Gastrocnemius medialis (tissue), 4 donors: Measurements from ENCODE around the gene PSKH1. TPM values are rescaled to one million over a fixed set of nuclear protein-coding genes. Genes with fewer than 3 reads are reported as not detected.

ENCODE experiments used
- ATAC-seq, 2 donors: fragments of 150-250 bp; one replicate each; pipeline ENCODE4 v1.9.1; 2016
- DNase-seq, 2 donors: peaks; one replicate each; pipeline ENCODE4 v3.0.0-alpha.2; 2019
- H3K27ac ChIP-seq, 4 donors: fragments of 200-600 bp; sonication (generic); 1 replicate in 1 of 4; 2 replicates in 3 of 4; pipeline ENCODE4 v1.5.1; 2016 to 2018; ENCODE audit warnings: mild to moderate bottlenecking in 2 of 4, moderate library complexity in 1 of 4
- H3K27me3 ChIP-seq, 3 donors: fragments of 200-600 bp; sonication (generic) in 2 of 3; 1 replicate in 1 of 3; 2 replicates in 2 of 3; pipeline versions ENCODE4 v1.5.1 to v1.6.0; 2016 to 2019; ENCODE audit warnings: mild to moderate bottlenecking in 1 of 3, moderate library complexity in 1 of 3
- H3K36me3 ChIP-seq, 2 donors: fragments of 200-600 bp; sonication (generic) in 1 of 2; one replicate each; pipeline ENCODE4 v1.5.1; 2017 to 2018
- H3K4me1 ChIP-seq, 2 donors: fragments of 200-600 bp; sonication (generic) in 1 of 2; one replicate each; pipeline ENCODE4 v1.5.1; 2016 to 2017; ENCODE audit warnings: mild to moderate bottlenecking in 2 of 2
- H3K4me3 ChIP-seq, 4 donors: fragments of 200-600 bp; sonication (generic) in 3 of 4; 1 replicate in 1 of 4; 2 replicates in 3 of 4; pipeline ENCODE4 v1.5.1; 2016 to 2019; ENCODE audit warnings: mild to moderate bottlenecking in 2 of 4
- H3K9me3 ChIP-seq, 3 donors: fragments of 200-600 bp; sonication (generic) in 2 of 3; 1 replicate in 1 of 3; 2 replicates in 2 of 3; pipeline ENCODE4 v1.5.1; 2016 to 2019
- POLR2A ChIP-seq, 2 donors: fragments of 450-650 bp; IDR thresholded peaks; one replicate each; pipeline ENCODE4 v1.6.1; 2017; ENCODE audit warnings: antibody characterized with exemption in 2 of 2, mild to moderate bottlenecking in 2 of 2, moderate library complexity in 2 of 2
- in situ Hi-C, 4 donors: fragments of 200-750 bp; cut with MboI; loops; one replicate each; pipeline versions ENCODE4 v1.15.0 to v1.8.0; 2017; ENCODE audit warnings: low sequenced_read_pairs in 4 of 4
- intact Hi-C: fragments of 100-400 bp; cut with DNase I; formaldehyde crosslinking; loops from one replicate; pipeline ENCODE4 v1.15.1; 2023; ENCODE audit warnings: low total_unique reads
- total RNA-seq, 4 donors: library from RNA; depleted of rRNA; stranded (reverse); fragments of >200 nt; gene quantifications; one replicate each; pipeline versions ENCODE4 v1.1.0 to v1.2.3, GENCODE V29; 2016
- TF ChIP-seq, protein P1 (sequence below), 5 experiments: fragments of 450-650 bp in 3 of 5; fragments of 200-600 bp in 2 of 5; sonication (generic) in 2 of 5; IDR thresholded peaks in 4 of 5; conservative IDR thresholded peaks in 1 of 5; 1 replicate in 4 of 5; 2 replicates in 1 of 5; pipeline ENCODE4 v1.5.1; 2016 to 2019; ENCODE audit warnings: antibody characterized with exemption in 5 of 5, mild to moderate bottlenecking in 3 of 5, moderate library complexity in 3 of 5

The PSKH1 gene
- total RNA-seq, 4 donors from 2014 or later = 4.1 to 12.7 (median 6.9) TPM

GRCh38 chr16:67846063-67846319 is 47.1 kb upstream of the PSKH1 start:
- in situ Hi-C loops (no loop called here), intact Hi-C loops (loop anchor here (2.0 to 10.0 kb wide), 2 partner anchors 39 to 281 kb away; partner anchors contain the start of genes CTCF, RANBP10 and TSNAXIP1)

GRCh38 chr16:67846320-67847063 is 46.6 kb upstream of the PSKH1 start, which contains the start of gene NUTF2:
TSS of gene NUTF2 (plus strand) at chr16:67846933. CDS start at chr16:67865131, 18,198 bp downstream.
- peak; percentile 82 to 85 for TF ChIP-seq POLR2A (IDR thresholded peaks at IDR 0.05)
- TF ChIP-seq, protein P1, sequence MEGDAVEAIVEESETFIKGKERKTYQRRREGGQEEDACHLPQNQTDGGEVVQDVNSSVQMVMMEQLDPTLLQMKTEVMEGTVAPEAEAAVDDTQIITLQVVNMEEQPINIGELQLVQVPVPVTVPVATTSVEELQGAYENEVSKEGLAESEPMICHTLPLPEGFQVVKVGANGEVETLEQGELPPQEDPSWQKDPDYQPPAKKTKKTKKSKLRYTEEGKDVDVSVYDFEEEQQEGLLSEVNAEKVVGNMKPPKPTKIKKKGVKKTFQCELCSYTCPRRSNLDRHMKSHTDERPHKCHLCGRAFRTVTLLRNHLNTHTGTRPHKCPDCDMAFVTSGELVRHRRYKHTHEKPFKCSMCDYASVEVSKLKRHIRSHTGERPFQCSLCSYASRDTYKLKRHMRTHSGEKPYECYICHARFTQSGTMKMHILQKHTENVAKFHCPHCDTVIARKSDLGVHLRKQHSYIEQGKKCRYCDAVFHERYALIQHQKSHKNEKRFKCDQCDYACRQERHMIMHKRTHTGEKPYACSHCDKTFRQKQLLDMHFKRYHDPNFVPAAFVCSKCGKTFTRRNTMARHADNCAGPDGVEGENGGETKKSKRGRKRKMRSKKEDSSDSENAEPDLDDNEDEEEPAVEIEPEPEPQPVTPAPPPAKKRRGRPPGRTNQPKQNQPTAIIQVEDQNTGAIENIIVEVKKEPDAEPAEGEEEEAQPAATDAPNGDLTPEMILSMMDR (IDR thresholded peaks at IDR 0.05 in 4 of 5, conservative IDR thresholded peaks at IDR 0.05 in 1 of 5) = peak in 1 of 5 experiments; percentile 41
- intact Hi-C loops (loop anchor here (2.0 to 10.0 kb wide), 2 partner anchors 40 to 282 kb away; partner anchors contain the start of genes CTCF, RANBP10 and TSNAXIP1), in situ Hi-C loops (no loop called here)
- Histone ChIP-seq H3K4me1 (peaks cover 47 to 56% of the 10 kb centered on the region in 2 donors), H3K36me3 (no peaks in the 10 kb centered on the region), H3K27me3 (no peaks in the 10 kb centered on the region), H3K4me3 (peak within 1 kb of the TSS; percentile 80 to 99 (median 94)), H3K9me3 (no peaks in the 10 kb centered on the region), H3K27ac (peak within 1 kb of the TSS; percentile 98 to 100 (median 99))
- ATAC-seq (peak; percentile 79 to 80), DNase-seq (peak; percentile 93 to 95)

More at GRCh38 chr16:67846063-67846319, 47.1 kb upstream of the PSKH1 start:
- H3K4me1 ChIP-seq = peaks cover 51 to 60% of the 10 kb centered on the region in 2 donors
- H3K4me3 ChIP-seq = peak overlapping the region; percentile 80 to 99 (median 94)
- H3K27ac ChIP-seq = peak overlapping the region; percentile 98 to 100 (median 99)
- H3K36me3 ChIP-seq = no peaks in the 10 kb centered on the region
- TF ChIP-seq, protein P1 (IDR thresholded peaks at IDR 0.05 in 4 of 5, conservative IDR thresholded peaks at IDR 0.05 in 1 of 5) = no peak
- TF ChIP-seq POLR2A (IDR thresholded peaks at IDR 0.05) = no peak
- H3K9me3 ChIP-seq = no peaks in the 10 kb centered on the region
- no peak for ATAC-seq
- no peaks in the 10 kb centered on the region for H3K27me3 ChIP-seq
- no peak for DNase-seq

DNA sequence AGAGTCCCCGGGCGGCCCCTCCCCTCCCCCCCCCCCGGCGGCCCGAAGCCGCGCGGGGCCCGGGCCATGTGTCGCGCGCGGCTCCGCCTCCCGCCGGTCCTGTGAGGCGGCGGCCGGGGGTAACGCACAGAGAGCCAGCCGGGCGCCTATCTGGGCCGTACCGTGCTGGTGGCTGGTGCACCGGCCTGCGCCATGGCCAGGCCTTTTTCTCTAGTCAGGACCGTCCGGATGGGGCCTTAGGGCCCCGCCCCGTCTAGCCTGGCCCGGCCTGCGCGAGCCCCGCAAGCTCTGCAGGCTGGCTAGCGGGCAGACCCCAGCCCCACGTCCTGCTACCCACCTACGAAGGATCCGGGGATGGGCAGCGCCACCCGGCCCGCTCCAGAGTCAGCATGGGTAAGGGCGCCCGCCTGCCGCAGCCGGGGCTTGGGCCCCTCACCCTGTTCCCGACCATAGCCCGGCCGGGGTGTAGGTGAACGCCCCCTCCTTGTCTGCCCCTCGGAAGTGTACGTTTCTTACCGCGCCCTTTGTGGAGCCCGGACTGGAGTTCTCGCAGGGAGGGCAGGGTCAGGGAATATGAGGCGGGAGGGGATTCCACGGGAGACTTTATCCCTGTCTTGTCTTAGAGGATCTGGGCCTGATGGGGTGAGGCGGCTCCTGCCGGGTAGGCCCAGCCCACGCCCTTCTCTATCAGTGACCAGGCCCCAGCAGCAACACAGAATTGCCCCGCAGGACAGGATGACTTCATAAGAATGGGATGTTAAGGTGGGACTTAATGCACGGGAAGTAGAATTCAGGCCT is 45.8 kb upstream of the PSKH1 start, which contains the start of gene CENPT:
Gene CENPT, minus strand, starts transcription at position 630 of the 798 bp plus-strand sequence. CDS start 13,834 bp downstream, outside the sequence.
- Histone ChIP-seq H3K27ac (peak within 1 kb of the TSS; percentile 98 to 100 (median 99)), H3K4me1 (peaks cover 46 to 54% of the 10 kb centered on the region in 2 donors), H3K36me3 (no peaks in the 10 kb centered on the region), H3K9me3 (no peaks in the 10 kb centered on the region), H3K4me3 (peak within 1 kb of the TSS; percentile 80 to 99 (median 94)), H3K27me3 (no peaks in the 10 kb centered on the region)
- peak; percentile 37 to 79 for TF ChIP-seq POLR2A (IDR thresholded peaks at IDR 0.05)
- TF ChIP-seq, protein P1 (IDR thresholded peaks at IDR 0.05 in 4 of 5, conservative IDR thresholded peaks at IDR 0.05 in 1 of 5) = peak in 3 of 5 experiments; percentile 13 to 20 (median 15)
- DNase-seq (no peak), ATAC-seq (peak; percentile 53 to 55)
- in situ Hi-C loops (no loop called here), intact Hi-C loops (loop anchor here (2.0 to 10.0 kb wide), 2 partner anchors 40 to 282 kb away; partner anchors contain the start of genes CTCF, RANBP10 and TSNAXIP1)

GRCh38 chr16:67848118-67848517 is 44.9 kb upstream of the PSKH1 start:
- no peak for DNase-seq
- Histone ChIP-seq H3K36me3 (no peaks in the 10 kb centered on the region), H3K27me3 (no peaks in the 10 kb centered on the region), H3K4me3 (peak overlapping the region; percentile 80 to 99 (median 94)), H3K4me1 (peaks cover 43 to 48% of the 10 kb centered on the region in 2 donors), H3K27ac (peak overlapping the region; percentile 98 to 100 (median 99)), H3K9me3 (no peaks in the 10 kb centered on the region)
- TF ChIP-seq, protein P1 (IDR thresholded peaks at IDR 0.05 in 4 of 5, conservative IDR thresholded peaks at IDR 0.05 in 1 of 5) = no peak
- TF ChIP-seq POLR2A (IDR thresholded peaks at IDR 0.05) = no peak
- ATAC-seq = no peak
- intact Hi-C loops = loop anchor here (10.0 kb wide), 1 partner anchor 283 kb away; the partner anchor contains the start of gene CTCF
- in situ Hi-C loops = no loop called here
